ENCODE measurements around the gene MRPL40.

- TF ChIP-seq CTCF (IDR thresholded peaks at IDR 0.05; ENCODE audit: poor library complexity) (no peak), EZH2 (IDR thresholded peaks at IDR 0.05; ENCODE audit: borderline replicate concordance) (no peak), EZH2phosphoT487 (IDR thresholded peaks at IDR 0.05; ENCODE audit: low read depth, severe bottlenecking, unreplicated experiment) (no peak)
Observed at GRCh38 chr22:19401483-19401882, 30.9 kb upstream of the MRPL40 start.
